UCSD-AML1 (cell line): ENCODE measurements around the gene MBNL1.
"Not testable (repeated sequence)": the region's sequence is repeated elsewhere in the genome, so short reads cannot be mapped to it uniquely, and the experiment has no call there.

Experiments used
- DNase-seq: peaks from one replicate; lab custom pipeline; 2025; ENCODE audit not compliant: unreplicated experiment; lab: John Stamatoyannopoulos, UW

MBNL1 gene

DNA sequence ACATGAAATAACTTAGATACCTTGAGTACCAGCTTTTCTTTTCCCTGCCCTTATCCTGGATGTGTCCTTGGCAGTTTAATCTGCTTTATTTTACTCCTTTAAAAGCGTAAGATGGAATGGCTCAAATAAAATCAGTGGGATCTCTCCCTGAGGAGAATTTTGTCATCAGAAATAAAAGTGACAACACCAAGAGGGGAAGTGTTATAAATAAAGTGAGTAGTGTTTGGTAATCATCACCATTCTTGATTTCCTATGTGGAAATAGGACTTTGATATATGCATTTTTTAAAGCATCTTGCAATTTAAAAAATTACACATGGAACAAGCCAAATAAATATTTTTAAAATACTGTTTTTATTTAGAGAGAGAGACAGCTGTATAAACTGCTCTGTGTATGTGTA lies 76.5 kb downstream of the MBNL1 start:
- DNase-seq: no peak

DNA sequence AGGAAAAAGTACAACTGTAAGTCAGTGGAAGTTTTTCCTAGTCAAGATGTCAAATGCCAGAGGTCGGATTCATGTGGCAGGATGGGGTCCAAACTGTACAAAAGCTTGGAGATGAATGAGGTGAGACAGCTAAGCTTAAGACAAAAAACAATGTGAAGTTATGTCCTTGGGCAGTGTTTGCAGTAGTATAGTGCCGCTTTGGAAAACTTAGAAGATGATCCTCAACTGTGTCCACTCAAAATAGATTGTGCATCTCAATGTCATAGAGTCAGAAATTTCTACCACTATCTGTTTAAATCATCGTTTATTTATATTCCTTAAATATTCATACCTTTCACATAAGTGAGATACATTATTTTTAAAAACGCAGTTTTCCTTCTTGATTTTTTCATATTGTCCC lies 77.3 kb downstream of the MBNL1 start:
- no peak for DNase-seq

DNA sequence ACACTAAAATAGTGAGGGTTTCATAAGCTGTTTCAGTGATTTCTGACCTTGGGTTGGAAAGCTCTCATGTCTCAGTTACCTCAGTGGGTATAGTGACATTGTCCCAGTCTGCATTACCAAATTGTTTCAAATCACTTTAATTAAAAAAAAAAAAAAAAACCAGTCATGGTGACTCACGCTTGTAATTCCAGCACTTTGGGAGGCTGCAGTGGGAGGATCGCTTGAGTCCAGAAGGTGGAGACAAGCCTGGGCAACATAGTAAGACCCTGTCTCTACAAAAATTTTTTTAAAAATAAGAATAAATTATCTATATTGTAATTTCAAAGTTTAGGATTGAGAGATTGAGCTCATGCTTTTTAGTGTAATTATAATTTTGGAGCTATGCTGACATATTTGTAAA lies 78.0 kb downstream of the MBNL1 start:
- no peak for DNase-seq

DNA sequence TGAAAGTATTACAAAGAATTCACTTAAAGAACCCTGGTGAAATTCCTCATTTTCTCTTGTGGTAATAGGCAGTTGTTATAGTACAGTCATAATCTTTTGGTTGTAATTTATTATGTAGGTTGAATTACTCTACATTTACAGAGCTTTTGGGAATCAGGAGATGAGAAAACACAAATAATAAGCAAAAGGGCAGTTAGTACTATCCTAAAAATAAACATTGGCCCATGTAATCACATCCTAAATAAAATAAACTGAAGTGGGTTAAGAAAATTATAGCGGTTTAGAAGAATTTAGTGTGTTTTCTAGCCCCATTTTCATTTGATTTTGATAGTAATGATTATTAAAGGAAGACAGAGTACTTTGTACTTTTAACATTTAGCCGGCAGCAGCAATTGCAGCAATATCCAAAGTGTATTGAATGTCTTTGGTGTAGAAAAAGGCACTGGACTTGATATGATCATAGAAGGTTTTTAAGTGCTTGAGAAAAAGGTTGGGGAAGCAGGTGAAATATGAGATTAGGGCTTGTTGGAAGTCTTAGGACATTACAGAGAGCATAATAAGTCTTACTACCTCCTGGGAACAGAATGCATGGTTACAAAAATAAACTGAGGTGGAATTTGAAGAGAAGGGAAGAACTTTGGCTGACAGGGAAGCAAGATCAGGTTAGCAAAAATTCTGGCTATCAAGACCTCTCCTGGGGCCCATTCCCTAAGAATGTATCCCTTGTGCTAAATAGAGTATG lies 79.9 kb downstream of the MBNL1 start:
- no peak for DNase-seq

DNA sequence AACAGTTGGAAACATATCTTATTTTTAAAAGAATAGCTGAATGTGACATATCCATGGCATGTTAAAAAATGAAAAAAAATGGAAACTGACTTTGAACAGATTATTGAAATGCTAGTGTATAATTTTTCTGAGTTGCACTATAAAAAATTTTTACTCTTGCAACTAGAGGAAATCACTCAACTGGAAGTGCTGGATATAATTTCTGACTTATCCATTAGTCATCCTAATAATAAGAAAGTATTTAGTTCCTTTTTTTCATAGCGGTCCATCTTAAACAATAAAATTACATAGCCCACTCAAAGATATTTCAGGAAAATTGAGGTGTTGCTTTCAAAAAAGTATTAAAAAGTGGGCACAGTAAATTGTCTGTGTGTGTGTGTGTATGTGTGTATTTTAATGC lies 80.7 kb downstream of the MBNL1 start:
- no peak for DNase-seq

DNA sequence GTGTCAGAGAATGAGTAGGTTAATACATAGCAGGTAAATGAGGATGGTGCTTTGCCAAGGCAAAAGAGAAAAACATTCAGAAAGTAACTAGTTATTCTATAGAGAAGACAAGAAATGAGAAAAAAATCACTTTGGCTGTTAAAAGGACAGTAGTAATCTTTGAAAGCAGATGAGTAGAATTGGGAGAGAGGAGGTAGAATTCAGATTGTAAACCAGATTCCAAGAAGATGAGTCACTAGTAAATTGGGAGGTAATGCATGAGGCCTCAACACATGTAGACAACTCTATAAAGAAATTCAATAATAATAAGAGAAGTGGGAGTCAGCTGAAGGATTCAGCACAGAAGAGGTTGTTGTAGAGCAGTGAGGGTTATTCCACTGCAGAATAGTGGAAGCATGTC lies 81.4 kb downstream of the MBNL1 start:
- no peak for DNase-seq

DNA sequence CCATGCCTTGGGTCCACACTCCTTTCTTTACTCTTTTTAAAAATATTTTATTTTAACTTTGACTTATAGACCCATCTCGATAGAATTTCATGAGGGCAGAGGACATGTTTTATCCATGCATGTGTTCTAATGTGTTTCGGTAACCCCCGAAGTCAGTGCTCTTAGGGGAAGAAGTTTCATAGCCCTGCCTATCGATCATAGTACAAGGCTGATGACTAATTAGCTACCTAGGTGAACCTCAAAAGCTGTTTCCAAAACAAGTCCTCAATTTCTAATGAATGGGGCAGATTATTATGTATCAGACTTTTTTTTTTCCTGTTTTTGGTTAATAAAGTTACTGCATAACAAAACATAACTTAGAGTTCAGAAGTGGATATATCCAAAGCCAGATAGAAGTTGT lies 82.0 kb downstream of the MBNL1 start:
- DNase-seq: no peak

DNA sequence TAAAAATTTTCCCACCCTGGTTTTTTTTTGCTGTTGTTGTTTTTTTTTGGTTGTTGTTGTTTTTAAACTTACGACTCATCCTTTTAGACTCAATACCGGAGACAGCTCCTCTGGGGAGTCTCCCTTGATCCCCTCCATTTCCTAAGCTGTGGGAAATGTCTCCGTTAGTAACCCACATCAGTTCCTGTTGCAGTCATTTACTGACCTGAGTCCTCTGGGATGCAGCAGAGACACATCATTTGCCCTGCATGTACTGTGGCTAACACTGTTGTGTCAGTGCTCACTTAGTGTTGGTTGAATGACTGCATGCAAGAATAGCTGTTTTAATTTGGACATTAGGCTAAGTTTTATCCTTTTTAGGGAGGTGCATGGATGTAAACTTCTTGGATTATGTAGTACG lies 83.8 kb downstream of the MBNL1 start:
- no peak for DNase-seq

DNA sequence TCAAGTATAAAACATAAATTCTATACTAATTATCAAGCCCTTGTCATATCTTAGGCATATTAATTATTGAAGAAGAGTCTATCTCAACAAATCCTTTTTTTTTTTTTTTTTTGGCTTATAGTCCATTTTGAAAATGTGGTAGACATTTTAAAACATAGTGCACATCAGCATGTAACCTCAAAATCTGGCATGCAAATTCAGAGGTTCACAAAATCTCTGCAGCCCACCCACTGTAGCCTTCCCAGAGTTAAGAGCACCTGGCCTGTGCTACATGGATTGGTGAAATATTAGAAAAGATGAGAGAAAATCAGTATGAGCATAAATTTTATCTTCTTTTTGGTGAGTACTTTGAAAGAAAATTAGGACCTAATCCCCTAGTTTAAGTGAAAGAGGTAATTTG lies 84.8 kb downstream of the MBNL1 start:
- DNase-seq: no peak

DNA sequence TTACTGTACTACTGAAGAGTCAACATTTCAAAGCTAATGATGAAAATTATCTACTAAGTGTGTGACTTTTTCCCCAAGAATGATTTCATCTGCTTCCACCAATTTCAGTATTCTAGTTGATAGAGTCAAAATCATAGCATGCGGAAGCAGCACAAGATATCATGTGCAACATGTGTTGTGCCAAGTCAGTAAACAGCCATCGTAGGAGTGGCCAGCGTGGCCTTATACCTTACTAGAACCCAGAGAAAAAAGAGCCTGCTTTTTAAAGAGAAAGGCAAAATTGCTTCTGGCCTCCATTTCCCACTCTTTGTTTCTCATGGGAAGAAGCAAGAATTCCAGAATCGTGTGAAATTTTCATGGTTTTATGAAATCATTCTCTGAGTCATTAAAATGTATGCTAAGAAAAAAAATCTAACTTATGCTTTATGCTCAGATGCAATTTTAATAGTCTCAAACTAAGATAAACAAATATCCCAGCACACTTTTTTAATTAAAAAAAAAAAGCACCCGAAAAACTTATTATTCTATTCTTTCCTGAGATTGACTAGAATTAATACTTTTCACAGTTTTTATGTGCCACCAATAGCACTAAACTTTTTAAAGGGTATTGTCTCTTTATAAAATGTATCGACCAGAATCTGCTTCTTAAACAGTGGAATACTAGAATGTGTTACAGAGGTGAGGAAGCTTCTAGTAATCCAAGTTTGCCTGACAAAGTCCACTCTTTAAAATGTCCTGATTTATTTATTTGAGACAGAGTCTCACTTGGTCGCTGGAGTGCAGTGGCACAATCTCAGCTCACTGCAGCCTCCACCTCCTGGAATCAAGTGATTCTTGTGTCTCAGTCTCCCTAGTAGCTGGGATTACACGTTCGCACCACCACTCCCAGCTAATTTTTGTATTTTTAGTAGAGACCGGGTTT lies 87.3 kb downstream of the MBNL1 start:
- DNase-seq: no peak

DNA sequence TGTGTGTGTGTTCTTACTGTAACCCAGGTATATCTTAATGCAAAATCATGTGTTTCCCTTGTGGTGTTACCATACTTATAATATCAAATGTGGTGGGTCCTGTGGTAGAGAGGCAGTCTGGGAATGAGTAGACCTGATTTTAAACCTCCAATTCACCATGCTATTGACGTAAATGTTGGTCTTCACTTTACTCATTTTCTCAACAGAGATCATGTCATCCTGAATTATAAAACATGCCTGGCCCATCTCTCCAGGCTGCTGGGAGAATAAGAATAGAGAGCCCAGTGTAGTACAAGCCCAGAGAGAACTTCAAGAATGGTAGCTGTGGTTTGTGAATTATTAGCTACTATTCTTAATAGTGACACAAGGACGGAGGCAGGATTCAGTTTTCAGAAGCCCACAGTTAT lies 88.1 kb downstream of the MBNL1 start:
- no peak for DNase-seq

DNA sequence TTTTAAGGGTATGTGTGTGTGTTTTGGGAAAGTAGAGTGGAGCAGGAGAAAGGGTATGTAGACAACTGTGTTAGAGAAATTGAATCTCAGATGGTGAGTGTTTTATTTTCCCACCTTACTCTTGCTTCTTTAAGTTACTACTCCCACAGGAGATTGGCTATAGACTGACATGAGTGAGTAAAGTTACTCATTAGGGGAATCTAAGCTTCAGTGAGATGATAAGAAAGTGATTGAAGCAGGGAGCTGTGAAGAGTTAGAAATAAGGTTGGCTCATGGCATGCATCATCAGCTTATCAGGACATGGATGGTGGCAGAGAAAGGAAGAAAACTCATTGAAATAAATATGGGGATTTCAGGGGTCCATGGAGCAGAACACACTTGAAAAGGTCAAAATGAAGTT lies 88.9 kb downstream of the MBNL1 start:
- DNase-seq: no peak

DNA sequence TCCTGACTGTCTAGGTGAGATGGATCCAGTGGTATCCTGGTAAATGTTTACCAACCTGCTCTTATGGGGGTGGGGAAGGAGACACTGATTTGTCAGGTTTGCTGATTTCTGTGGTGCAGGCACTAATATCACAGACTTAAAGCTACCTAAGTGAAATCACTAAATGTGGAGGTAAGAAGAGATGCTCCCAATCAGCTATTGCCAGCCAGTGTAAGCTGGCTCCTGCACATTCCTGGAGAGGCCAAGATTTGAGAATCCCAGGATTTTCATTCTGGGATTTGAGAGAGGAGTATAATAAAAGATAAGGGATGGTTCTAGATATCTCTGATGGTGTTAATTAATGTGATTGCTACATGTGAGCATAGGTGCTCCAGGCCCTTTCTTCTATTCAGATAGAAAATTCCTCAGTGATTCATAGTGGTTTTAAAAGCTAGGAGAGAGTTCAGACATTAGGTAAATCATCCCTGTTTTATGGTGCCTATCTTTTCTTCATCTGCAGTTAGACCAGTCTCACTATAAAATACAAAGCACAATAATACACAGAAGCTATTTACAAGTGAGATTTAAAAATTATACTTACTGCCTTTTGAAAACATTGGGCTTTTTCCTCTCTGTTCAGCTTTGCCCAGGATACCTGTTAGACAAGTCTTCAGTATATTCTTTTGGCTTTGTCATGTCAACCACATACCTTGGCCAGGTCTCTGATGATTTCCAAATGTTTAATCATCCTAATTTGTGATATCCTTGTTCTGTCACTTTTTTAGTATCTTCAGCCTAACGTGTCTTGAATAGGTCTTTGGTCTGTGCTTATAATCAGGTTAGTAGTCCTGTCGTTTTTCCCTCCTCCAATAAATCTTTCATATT lies 90.9 kb downstream of the MBNL1 start:
- DNase-seq: no peak

DNA sequence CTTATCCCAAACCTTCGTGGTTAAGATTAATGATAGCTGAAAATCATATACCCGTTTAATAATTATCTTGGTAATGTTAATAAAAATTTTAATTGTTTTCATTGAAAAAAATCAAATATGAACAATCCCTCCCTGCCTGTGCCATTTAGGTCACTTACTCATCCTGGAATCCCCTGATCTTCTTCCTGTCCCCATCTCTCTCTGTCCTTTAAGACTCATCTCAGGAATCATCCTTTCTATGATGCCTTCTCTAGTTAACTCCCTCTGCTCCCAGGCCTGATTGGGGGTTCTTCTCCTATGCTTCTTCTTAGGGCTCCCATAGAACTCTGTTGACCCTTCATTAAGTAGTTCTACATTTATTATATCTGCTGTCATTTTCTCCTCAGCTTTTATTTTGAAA lies 91.6 kb downstream of the MBNL1 start:
- DNase-seq: no peak

DNA sequence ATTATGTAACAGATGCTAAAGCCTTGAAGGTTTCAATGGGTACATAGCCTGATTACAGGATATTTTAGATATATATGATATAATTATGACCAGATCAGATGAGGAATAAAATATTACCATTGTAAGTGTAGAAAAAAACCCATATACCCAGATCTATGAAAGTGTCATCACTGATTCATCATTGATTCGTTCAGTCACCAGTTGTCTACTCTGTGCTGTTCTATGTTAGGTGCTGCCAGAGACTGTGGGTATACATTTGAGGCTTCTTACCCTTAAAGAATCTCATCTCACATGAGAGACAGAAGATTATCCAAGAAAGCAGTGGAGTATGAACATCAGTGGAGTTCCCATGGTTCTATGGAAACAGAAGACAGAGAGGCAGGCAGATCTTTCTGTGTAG lies 92.2 kb downstream of the MBNL1 start:
- DNase-seq: no peak

DNA sequence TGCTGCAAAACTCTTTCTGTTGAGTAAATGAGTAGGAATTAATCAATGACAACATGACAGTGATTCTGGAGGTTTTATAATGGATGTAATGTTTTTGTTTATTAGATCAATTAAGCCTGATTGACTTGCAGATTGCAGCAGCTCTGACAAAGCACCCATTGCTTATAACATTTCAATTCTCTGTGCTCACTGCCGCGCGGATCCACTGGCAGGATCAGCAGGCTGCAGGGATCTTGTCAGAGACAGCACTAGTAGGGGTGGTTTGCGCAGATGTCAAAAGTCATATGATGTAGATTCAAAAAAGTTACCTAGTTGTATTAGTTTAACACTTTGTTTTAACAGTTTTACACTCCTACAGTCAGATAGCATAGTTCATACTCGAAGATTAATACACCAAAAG lies 93.4 kb downstream of the MBNL1 start:
- DNase-seq: no peak

DNA sequence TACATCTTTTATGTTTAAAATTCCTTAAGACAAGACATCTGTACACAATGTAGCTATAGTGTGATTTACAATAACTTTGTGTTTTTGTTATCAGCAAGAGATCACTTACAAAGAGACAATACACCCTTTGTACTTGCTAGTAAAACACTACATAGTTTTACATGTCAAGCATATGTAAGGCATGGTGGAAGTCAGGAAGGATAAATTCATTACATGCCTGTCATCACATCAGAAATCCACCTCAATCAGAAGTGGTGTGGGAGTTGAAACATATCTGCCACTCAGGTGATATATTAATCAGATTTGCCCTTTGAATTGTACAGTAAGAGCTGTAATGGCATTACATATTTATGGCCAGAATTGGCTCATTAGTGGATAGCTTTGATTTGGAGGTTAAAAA lies 95.5 kb downstream of the MBNL1 start:
- DNase-seq: no peak

DNA sequence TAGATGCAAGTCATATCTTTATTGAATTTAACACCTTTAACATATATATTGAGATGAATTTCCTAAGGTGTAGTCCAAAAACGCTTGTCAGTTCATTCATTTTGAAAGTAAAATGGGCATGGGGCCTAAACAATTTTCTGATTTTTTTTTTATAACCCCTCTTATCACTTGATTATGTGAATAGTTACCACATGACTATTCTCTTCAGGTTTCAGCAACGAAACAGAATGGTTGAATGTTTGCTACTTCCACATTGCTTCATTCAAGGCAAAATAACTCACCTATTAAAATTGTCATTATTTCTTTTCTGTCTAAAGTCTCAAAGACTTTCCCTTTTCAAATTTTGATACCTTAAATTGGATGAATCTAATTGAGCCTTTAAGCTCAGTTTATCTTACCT lies 96.4 kb downstream of the MBNL1 start:
- no peak for DNase-seq

DNA sequence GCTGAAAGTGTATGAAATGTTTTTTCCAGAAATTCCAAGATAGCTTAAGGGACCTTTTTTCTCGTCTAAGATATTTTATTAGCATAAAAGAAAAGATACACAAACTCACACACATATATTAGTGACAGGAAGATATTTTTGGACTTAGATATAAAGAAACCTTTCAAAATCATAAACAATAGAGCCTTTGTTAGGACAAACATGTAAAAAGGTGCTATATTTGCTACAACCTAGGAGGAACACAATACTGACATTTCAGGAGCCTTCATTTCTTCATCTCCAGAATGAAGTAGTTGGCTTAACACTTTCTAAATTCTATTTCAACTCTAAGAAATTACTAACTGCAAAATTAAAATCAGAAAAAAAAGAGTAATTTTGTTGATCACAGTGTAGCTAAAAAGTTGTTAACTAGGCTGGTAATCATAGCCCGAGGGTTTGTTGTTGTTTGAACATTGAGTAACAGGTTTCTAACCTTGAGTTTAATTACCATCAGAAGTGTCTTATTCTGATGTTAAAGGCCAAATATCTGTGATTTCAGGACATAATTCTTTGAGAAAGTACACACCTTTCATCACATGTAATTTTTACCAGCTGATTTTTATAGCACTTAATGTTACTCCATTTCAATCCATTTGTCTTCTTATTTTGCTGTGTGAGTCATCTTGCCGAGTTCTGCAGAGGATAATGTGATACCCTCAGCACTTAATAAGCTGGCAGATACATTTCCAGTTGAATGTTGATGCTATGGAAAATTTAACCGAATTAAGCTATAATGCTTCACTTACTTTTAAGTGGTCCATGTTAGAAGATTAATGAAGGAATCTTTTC lies 97.3 kb downstream of the MBNL1 start:
- no peak for DNase-seq

DNA sequence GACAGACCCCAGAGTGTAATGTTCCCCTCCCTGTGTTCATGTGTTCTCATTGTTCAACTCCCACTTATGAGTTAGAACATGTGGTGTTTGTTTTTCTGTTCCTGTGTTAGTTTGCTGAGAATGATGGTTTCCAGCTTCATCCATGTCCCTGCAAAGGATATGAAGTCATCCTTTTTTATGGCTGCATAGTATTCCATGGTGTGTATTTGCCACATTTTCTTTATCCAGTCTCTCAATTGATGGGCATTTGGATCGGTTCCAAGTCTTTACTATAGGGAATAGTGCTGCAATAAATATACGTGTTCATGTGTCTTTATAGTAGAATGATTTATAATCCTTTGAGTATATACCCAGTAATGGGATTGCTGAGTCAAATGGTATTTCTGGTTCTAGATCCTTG lies 98.5 kb downstream of the MBNL1 start:
- not testable (repeated sequence) for DNase-seq

DNA sequence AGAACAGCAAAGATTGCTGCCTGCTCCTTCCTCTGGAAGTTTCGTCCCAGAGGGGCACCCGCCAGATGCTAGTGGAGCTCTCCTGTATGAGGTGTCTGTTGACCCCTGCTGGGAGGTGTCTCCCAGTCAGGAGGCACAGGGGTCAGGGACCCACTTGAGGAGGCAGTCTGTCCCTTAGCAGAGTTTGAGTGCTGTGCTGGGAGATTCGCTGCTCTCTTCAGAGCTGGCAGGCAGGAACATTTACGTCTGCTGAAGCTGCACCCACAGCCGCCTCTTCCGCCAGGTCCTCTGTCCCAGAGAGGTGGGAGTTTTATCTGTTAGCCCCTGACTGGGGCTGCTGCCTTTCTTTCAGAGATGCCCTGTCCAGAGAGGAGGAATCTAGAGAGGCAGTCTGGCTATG lies 103.9 kb downstream of the MBNL1 start:
- not testable (repeated sequence) for DNase-seq
